SH-SY5Y (cell line): ENCODE measurements around the gene CHRDL2.

Experiments
- GATA2 ChIP-seq: IDR thresholded peaks from 2 replicates; pipeline ENCODE4 v1.6.1; 2011; ENCODE audit warnings: mild to moderate bottlenecking, low read depth, low read length
- GATA3 ChIP-seq: IDR thresholded peaks from 2 replicates; pipeline ENCODE4 v1.6.1; 2011; ENCODE audit warnings: low read depth, mild to moderate bottlenecking, low read length, moderate library complexity

CHRDL2 gene, protein sequence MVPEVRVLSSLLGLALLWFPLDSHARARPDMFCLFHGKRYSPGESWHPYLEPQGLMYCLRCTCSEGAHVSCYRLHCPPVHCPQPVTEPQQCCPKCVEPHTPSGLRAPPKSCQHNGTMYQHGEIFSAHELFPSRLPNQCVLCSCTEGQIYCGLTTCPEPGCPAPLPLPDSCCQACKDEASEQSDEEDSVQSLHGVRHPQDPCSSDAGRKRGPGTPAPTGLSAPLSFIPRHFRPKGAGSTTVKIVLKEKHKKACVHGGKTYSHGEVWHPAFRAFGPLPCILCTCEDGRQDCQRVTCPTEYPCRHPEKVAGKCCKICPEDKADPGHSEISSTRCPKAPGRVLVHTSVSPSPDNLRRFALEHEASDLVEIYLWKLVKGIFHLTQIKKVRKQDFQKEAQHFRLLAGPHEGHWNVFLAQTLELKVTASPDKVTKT

DNA sequence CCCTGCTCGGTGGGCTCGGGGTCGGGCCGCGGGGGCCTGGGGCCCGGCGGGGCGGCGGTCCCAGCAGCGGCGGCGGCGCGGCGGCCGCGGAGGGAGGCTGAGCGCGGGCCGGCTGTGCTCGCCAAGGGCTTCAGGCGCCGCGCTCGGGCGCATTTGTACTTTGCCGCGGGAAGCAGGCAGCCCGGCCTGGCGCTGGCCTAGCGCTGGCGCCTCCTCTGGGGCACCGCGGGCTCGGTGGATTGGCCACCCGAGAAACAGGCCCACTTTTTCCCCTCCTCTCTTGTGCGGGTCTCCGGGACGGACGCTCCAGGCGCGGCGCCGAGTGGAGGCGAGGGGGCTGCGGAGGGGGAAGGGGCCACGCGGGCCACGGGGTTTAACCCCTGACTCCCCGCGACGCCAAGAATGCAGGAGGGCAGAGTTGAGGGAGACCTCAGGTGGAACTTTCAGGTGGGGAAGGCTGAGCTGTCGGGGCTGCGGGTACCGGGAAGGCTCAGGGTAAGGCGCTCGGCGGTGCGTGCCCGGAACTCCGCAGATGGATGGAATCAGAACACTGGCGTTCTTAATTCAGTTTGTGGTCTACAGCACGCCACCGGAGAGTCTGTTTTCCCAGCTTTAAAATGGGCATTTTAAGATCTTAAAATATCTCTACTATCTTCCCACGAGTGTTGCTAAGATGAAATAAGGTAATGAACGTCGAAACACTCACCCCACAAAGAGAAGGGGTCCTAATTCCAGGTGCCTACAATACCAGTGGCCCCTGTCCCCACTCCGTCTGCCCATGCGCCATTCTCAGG is at the start of gene CHRDL2:
TSS of gene CHRDL2 (minus strand) at position 126 of the 794 bp plus-strand sequence. CDS start 538 bp downstream, outside the sequence.
- TF ChIP-seq GATA3 (no peak), GATA2 (no peak)

DNA sequence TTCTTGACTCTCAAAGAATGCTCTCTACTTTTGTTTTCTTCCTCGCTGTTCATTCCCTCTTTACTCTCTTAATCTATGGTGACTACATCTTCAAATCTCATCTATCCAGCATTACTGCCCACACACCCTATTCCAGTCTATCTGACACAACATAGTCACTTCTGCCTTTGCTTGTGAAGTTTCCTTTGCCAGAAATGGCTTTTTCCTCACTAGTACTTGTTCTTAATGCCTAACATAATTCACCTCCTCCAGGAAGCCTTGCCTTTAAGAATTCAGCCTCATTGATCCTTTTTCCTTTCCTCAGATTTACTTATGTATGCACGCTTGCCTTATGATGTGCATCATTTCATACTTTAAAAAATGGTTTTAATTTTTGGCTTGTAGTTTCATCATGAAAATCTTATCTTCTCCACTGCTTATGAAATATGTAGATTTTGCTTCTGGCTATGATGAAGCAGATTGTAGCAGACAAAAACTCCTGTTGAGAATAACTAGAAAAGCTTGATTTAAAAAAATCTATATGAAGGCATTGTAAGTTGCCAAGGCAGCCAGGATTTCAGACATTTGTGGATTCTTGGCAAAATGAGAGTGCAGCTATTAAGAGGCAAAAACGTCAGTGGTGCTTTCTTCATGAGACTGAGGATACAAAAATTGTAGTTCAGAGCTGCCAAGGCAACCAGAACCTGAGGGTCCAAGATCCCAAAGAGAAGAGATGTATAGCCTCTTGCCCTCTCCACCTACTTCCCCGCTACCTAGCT is 49.2 kb upstream of the CHRDL2 start:
- TF ChIP-seq GATA3 = no peak
- no peak for TF ChIP-seq GATA2

DNA sequence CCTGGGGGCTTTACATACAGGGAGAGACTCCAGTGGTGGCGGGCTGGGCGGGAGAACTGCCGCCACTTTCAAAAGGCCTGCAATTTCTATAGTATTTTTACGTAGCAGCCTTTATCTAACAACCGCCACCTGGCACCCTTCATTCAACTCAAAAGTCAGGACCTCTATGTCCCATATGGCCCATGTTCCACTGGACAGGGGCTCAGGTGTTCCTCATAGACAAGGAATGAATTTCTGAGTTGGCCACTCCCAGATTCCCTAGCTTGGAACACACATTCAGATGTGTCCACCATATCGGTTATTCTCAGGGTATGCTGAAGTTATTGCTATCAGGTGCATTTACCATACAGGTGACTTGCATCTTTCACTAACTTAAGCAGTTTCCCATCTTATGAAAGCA is 47.4 kb upstream of the CHRDL2 start:
- TF ChIP-seq GATA2 (no peak), GATA3 (no peak)

DNA sequence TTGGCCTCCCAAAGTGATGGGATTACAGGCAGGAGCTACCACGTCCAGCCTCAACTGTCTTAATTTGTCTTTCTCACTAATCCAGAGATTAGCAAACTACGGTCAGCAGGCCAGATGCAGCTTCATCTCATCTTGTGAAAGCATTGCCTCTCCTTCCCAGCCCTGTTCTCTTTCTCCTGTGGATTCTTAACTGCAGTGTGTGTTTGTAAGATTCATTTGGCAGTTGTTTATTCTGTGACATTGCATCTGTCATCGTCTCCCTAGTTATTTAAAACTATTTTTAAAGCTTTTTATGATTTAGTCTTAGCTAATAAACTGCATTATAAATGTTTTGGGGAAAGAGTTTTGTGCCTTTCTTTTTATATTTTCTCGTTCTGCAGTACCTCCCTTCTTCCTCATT is 46.7 kb upstream of the CHRDL2 start:
- TF ChIP-seq GATA2 (no peak), GATA3 (no peak)

- TF ChIP-seq GATA3 (no peak), GATA2 (no peak)
Observed at GRCh38 chr11:74777038-74777437, 45.8 kb upstream of the CHRDL2 start.

DNA sequence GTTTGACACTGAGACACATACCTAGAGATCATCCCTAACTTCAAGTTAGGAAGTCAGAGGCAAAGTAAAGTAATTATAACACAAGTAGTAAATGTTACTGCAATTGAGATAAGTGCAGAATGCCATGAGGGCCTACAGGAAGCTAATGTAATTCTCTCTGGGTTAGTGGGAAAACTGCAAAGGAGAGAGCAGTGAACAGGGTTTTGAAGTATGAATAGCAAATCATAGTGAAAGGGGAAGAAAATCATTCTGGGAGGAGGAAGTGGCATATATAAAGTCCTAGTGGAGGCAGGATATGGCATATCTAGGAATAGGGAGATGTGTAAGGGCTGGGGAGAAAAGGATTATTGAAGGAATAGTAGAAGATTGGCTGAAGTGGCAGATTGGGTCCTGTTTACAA is 45.3 kb upstream of the CHRDL2 start:
- TF ChIP-seq GATA3 (no peak), GATA2 (no peak)

DNA sequence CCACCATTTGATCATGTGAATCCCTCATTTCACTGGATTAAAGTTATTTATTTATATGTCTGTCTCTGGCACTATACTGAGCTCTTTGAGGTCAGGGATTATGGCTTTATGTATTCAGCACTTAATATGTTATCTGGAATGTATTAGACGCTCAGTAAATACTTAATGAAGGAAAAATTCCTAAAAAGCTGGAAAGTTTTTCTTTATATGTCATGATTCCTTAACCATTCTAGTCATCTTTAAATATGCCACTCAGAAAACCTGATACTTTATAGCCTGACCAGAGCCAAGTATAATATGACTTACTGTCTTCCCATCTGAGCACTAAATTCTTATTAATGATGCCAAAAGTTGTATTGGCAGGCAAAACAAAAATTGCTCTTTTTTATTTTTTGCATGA is 44.5 kb upstream of the CHRDL2 start:
- TF ChIP-seq GATA3 = no peak
- TF ChIP-seq GATA2 = no peak

DNA sequence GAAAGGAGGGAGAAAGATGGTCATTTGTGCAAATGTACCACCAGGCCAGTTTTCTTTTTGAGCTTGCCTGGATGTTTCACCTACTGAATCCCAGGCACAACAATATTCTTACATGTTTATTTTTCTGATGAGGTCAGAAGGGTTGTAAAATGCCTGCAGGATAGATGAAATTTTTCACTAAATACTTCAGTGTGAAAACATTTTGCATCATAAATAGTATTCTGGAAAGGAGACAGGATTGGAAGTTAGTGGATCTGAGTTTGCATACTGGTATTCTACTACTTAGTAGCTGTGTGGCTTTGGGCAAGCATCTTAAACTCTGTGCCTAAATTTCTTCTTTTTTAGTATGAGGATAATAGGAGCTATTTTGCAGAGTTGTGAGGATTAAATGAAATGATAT is 42.2 kb upstream of the CHRDL2 start:
- no peak for TF ChIP-seq GATA3
- TF ChIP-seq GATA2 = no peak

DNA sequence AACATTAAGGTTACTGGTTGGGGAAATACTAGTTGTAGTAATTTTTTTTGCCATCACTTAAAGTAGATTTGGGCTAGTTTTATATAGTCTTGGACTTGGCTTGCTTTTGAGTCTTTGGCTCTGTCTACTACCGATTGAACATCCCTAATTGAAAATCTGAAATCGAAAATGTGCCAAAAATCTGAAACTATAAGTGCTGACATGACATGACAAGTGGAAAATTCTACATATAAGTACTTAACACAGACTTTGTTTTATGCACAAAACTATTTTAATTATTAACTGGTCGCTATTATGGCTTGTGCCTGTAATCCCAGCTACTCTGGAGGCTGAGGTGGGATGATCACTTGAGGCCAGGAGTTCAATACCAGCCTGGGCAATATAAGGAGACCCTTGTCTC is 39.9 kb upstream of the CHRDL2 start:
- TF ChIP-seq GATA3 (no peak), GATA2 (no peak)

GRCh38 chr11:74770456-74770855 is 39.2 kb upstream of the CHRDL2 start:
- TF ChIP-seq GATA3 = no peak
- no peak for TF ChIP-seq GATA2

DNA sequence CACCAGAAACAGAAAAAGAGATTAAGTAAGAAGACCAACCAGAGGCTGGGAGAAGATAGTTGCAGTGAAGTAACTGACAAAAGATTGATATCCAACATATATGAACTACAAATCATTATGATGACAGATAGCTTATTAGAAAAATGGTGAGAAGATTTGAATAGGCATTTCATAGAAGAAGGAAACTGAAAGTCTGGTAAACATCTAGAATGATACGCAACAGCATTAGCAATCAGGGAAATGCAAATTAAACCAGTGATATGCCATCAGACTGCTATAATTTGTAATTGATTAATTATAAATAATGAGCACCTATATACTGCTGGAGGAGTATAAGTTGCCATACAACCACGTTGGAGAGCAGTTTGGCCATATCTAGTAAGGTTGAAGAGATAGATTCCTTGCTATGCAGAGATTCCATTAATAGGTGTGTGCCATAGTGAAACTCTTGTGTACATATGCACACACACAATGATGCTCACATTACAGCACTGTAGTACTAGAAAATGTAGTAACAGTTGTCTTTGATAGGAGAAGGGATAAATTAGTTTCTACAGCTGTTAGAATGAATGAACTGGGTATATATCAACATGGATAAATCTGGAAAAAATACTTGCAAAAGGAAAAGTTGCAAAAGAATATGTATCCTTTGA is 38.0 kb upstream of the CHRDL2 start:
- TF ChIP-seq GATA3 (no peak), GATA2 (no peak)

DNA sequence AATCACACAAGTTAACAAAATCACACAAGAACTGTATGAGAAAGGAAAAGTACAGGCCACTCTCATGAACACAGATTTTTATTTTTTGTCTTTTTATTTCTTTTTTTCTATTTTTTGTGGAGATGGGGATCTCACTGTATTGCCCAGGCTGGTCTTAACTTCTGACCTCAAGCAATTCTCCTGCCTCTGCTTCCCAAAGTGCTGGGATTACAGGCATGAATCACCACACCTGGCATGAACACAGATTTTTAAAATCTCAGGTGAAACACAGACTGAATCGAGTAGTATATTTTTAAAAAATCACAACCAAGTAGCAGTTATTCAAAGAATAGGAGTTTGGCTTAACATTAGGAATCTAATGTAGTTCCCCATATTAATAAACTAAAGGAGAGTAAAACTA is 35.7 kb upstream of the CHRDL2 start:
- TF ChIP-seq GATA2 (no peak), GATA3 (no peak)

- no peak for TF ChIP-seq GATA3
- no peak for TF ChIP-seq GATA2
Observed at GRCh38 chr11:74756571-74756970, 25.3 kb upstream of the CHRDL2 start.

- no peak for TF ChIP-seq GATA2
- no peak for TF ChIP-seq GATA3
Observed at GRCh38 chr11:74755395-74755995, 24.3 kb upstream of the CHRDL2 start.
